GM18498 (cell line): ENCODE results near the gene RAB28.

ENCODE experiments used
- ATAC-seq: cut with Tn5 transposase; IDR thresholded peaks from one replicate; pipeline ENCODE4 v1.9.1; 2021; ENCODE audit warnings: mild to moderate bottlenecking, moderate library complexity; ENCODE audit not compliant: unreplicated experiment

Gene RAB28

DNA sequence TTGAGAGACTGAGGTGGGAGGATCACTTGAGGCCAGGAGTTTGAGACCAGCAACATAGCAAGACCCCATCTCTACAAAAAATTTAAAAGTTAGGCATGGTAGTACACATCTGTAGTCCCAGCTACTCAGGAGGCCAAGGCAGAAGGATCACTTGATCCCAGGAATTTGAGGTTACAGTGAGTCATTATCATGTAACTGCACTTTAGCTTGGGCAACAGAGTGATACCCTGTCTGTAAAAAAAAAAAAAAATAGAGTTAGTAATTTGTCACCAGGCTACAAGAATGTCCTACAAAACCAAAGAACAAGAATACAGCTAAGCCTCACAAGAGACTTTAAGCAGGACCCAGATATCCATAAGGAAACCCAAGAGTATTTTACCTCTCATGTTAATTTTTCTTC, 27.0 kb upstream of the RAB28 start:
- no peak for ATAC-seq

DNA sequence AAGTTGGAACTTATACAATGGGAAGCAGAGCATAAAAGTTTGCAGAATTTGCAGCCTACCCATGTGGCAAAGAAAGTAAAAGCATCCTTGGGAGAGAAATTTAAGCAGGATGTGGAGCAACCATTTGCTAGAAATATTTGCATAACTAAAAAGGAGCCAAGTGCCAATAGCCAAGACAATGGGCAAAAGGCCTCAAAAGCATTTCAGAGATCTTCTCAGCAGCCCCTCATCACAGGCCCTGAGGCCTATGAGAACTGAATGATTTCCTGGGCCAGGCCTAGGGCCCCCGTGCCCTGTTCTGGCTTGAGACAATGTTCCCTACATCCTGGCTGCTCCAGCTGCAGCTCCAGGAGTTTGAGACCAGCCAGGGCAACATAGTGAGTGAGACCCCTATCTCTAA, 25.3 kb upstream of the RAB28 start:
- ATAC-seq: no peak

- no peak for ATAC-seq
Measured at GRCh38 chr4:13504374-13504773, 20.2 kb upstream of the RAB28 start.

DNA sequence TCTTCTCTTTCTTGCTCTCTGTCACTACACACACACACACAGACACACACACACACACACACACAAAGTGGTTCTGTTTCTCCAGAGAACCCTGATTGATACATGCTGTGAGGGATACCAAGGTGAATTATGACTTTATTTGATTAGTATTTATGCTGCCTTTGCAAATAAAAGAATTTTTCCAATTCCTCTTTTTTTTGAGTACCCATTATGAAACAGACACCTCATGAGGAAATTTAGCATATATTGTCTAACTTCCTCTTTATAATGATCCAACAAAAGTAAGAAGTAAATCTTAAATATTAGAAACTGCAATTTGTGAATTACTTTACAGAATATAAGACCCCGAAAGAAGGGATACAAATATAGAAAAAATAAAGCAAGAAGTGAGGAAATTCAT, 14.3 kb upstream of the RAB28 start:
- no peak for ATAC-seq

GRCh38 chr4:13496605-13497004, 12.5 kb upstream of the RAB28 start:
- no peak for ATAC-seq

DNA sequence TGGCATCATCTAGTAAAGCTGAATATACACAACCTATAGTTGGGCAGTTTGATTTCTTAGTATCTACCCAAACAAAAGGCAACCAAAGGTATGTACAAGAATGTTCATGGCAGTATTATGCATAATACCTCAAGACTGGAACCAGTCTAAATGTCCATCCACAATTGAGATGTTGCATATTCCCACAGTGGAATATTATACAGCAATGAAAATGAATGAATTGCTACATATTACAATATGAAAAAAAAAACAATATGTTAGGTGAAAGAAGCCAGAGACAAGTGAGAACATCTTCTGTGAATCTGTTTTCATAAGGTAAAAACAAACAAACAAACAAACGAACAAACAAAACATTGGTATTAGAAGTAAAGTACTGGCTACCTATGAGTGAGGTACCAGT, 11.6 kb upstream of the RAB28 start:
- no peak for ATAC-seq

DNA sequence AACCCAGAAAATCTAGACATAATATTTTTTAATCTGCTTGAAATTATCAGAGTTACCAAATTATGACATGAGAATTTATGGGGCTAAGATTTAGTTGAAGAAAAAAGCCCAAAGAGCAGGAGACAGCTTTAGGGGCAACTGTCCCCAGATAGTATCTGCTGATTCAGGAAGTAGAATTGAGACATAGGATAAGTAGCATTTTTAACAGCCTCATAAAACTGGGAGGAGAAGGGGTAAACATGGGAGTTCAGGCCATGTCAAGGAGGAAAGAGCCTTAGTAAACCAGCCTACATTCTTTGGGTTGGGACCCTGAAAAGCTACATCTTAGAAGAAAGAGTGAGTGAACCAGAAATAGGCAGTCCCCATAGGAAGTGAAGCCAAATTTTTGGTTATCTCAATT, 9.7 kb upstream of the RAB28 start:
- ATAC-seq: no peak

GRCh38 chr4:13492747-13493146, 8.6 kb upstream of the RAB28 start:
- no peak for ATAC-seq

DNA sequence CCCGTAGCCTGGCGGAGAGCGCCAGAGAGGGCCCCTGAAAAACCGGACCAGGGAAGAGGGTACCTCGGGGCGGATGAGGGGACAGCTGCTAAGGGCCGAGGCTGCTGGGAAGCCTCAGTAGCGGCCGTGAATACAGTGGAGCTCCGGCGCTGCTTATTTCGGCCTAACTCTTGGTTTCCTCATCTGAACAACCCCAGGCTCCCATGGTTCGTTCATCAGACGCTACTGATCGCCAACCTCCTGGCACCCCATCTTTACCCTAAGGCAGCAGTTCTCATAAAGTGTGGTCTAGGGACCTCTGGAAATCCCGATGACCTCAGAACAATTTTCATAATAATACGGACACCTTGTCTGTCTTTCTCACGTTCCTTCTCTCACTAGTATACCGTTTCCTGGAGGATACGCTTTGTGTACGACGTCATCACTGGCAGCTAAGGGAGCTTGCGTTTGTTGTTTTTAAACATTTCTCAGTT, 645 bp upstream of the RAB28 start:
- ATAC-seq: peak; percentile 40

GRCh38 chr4:13483768-13484121, 395 bp downstream of the RAB28 start:
- ATAC-seq: peak; percentile 28

DNA sequence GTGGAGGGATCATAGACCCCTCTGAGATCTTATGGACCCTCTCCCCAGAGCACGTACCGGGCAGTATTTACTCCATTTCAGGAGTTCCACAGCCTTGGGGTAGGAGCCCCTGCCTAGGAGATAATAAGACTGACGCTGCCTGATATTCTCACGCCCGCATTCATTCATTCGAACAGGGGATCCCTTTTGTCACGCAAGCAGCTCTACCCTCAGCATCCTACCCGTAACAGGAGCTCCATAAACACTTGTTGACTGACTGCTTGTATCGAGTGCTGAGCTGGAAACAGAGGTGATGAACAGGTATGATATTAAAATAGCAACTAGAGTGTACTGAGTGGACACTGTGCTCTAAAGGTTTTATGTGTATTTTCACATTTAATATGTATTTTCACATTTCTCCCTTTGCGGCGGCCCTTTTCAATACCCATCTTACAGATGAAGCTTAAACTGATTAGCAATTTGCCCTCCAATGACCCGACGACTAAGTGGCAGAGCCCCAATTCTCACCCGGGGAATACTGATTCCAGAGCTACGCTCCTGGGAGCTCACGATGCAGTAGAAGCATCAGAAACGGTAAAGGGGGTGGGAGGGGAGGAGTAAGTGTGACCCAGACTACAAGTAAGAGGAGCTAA, 888 bp downstream of the RAB28 start:
- peak; percentile 9 for ATAC-seq

DNA sequence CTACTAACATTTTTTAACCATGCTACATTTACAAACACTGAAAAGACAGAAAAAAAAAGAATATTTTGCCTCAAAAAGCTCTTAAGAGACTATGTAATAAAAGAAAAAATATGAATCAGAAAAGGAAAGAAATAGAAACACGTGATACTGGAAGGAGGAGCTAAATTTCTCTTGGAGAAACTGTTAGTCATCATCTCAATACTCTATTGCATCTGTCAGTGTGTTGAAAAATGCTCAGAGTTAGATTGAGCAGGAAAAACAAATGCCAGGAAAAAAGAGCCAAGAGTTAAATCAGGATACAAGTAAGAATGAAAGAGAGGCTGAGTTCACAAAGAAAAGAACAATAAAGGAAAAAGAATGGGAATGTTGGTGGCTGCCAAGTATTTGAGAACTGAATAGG, 2.6 kb downstream of the RAB28 start:
- ATAC-seq: no peak

GRCh38 chr4:13478707-13479106, 5.4 kb downstream of the RAB28 start:
- ATAC-seq: no peak

DNA sequence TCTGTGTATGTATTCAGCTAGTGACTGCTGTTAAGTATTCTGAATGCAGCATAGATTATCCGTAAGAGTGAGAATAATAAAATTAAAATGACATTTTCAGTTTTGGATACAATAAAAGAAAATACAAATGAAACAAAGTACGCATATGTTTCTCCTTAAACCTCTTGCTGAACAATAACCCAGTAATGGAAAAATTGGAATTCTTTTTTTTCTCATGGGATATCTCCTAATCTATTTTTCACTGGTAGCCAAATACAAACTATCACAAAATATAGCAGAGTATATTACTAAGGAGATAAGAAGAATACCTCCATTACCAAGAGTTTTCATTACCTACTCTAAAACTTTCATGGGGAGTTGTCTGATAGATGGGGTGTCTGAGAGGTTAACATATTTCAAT, 6.0 kb downstream of the RAB28 start:
- no peak for ATAC-seq

DNA sequence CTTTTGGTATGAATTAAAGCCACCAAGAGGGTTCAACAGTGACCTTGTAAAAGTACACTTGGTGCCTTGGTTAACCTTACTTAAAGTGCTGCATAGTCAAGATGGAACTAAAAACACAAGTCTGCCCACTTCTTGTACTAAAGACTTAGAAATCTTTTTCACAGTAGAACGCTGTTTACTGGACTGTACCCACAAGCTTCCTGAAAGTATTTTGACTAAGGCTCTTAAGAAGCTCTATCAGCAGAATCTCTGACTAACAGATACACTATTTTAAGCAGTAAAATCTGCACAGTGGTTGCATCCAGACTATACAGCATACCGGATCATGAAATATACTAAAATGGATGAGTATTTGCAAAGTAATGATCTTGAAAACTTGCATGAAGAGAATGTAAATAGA, 7.2 kb downstream of the RAB28 start:
- ATAC-seq: peak; percentile 66

GRCh38 chr4:13476152-13476551, 8.0 kb downstream of the RAB28 start:
- no peak for ATAC-seq

DNA sequence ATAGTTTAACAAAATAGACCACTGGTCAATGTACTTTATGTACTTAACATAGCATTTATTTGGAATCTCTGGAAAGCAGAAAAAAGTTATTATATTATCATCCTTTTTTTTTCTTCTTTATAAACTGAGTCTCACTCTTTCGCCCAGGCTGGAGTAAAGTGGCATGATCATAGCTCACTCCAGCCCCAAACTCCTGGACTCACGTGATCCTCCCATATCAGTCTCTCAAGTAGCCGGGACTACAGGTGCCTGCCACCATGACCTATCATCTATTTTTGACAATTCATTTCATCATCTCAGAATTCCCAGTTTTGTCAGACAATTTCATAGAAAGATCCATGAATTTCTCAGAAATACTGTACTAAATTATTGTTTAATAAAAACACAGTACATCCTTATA, 12.7 kb downstream of the RAB28 start:
- no peak for ATAC-seq

GRCh38 chr4:13470379-13470778, 13.8 kb downstream of the RAB28 start:
- ATAC-seq: peak; percentile 59

DNA sequence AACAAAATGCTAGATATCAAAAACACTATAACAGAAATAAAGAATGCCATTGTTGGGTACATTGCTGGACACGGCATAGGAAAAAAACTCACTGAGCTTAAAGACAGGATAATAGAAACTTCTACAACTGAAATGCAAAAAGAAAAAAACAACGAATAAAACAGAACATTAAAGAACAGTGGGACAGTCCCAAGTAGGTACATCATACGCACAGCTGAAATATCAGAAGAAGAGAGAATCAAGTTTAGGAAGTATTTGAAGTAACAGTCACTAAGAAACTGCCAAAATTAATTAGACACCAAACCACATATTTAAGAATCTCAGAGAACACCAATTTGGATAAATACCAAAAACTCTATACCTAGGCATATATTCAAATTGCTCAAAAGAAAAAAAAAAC, 19.2 kb downstream of the RAB28 start:
- ATAC-seq: no peak

- no peak for ATAC-seq
Measured at GRCh38 chr4:13464543-13464942, 19.6 kb downstream of the RAB28 start.

DNA sequence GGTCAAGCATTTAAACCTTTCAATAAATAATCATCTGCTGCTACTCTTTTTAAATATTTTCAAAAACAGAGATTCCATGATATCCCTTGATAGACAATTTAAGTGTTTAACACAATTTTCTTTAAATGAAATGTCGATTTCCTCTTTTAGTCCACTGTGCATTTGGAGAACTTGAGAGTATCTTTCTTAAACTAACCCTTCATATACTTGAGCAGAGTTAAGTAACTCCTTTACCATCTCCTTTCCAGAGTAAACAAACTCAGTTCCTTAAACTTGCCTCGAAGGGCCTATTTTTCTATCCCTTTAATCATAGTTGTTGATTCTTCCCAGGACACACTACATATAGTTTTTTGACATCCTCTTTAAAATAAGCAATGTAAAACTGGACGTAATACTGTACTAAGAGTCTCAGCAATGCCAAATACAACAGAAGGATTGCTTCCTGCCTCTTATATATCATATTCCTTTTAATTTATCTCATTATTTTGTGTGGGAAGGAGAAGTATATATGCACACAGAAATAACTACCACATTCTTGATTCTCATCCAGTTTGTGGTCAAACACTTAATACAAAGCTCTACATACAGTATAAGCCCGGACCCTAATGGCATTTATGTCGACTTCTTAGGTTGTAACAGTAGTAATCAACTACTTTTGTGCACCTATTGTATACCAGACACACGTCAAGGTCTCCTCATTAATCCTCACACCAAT, 22.8 kb downstream of the RAB28 start:
- ATAC-seq: no peak

GRCh38 chr4:13455411-13455810, 28.7 kb downstream of the RAB28 start:
- no peak for ATAC-seq

DNA sequence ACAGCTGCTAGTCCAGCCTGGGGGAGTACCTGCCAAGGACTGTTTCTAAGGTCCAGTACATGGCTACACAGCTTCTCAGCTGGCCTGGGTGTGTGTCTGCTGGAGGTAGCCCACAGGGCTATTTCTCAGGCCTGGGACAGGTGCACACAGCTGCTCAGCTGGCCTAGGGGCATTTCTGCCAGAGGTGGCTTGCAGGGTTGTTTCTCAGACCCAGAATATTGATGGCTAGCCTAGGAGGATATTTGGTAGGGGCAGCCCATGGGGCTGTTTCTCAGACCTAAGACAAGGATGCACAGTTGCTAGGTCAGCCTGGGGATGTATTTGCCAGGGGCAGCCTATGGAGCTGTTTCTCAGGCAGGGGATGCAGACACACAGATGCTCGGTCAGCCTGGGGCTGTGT, 29.4 kb downstream of the RAB28 start:
- no peak for ATAC-seq
